Measurements from ENCODE around the gene VWA5B1.
"Not testable (repeated sequence)": the region's sequence is repeated elsewhere in the genome, so short reads cannot be mapped to it uniquely, and the experiment has no call there.

The VWA5B1 gene, protein sequence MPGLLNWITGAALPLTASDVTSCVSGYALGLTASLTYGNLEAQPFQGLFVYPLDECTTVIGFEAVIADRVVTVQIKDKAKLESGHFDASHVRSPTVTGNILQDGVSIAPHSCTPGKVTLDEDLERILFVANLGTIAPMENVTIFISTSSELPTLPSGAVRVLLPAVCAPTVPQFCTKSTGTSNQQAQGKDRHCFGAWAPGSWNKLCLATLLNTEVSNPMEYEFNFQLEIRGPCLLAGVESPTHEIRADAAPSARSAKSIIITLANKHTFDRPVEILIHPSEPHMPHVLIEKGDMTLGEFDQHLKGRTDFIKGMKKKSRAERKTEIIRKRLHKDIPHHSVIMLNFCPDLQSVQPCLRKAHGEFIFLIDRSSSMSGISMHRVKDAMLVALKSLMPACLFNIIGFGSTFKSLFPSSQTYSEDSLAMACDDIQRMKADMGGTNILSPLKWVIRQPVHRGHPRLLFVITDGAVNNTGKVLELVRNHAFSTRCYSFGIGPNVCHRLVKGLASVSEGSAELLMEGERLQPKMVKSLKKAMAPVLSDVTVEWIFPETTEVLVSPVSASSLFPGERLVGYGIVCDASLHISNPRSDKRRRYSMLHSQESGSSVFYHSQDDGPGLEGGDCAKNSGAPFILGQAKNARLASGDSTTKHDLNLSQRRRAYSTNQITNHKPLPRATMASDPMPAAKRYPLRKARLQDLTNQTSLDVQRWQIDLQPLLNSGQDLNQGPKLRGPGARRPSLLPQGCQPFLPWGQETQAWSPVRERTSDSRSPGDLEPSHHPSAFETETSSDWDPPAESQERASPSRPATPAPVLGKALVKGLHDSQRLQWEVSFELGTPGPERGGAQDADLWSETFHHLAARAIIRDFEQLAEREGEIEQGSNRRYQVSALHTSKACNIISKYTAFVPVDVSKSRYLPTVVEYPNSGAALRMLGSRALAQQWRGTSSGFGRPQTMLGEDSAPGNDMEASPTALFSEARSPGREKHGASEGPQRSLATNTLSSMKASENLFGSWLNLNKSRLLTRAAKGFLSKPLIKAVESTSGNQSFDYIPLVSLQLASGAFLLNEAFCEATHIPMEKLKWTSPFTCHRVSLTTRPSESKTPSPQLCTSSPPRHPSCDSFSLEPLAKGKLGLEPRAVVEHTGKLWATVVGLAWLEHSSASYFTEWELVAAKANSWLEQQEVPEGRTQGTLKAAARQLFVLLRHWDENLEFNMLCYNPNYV

DNA sequence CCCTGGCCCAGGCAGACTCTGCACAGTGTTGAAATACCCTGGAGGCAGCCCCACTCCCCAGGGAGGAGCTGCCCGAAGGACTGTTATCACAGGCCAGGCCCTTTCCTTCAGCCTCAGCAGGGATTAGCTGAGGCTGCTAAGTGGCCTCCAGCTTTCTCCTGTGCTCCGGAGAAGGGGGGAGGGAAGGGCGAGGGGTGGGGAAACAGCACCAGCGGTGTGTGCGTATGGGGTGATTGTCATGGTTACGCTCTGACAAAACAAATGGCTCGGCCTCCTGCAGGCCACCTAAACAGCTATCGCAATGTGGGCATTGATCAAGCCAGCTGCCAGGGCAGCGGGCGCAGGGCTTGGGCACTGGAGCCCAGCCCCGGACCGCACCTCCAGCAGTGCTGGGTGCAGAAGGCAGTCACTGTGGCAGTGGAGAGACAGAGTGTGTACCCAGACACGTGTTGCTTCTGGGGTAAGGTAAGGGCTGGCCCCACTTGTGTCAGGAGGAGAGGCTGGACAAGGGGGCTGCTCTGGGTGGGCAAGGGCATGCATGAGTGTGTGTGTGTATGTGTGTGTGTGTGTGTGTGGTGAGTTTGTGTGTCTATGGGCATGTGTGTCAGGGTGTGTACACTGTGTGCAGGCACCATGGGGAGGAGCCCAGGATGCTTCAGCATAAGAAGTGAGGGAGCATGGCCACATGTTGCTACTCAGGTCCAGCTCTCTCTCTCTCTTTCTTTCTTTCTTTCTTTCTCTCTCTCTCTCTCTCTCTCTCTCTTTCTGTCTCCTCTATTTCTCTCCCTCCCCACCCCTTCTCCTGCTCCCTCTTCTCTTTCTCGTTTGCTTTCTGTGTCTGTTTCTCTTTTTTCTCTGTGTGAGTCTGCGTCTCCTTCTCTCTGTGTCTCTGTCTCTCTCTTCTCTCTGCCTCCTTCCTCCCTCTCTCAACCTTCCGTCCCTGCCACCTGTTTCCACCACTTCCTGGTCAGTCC is at the start of gene VWA5B1:
TSS of gene VWA5B1 (plus strand) at position 252 of the 974 bp plus-strand sequence. CDS start 19,727 bp downstream, outside the sequence.
- no peak for DNase-seq

GRCh38 chr1:20242890-20243479 is 47.7 kb upstream of the VWA5B1 start:
- no peak for DNase-seq

GRCh38 chr1:20248971-20249612 is 41.6 kb upstream of the VWA5B1 start:
- no peak for DNase-seq

DNA sequence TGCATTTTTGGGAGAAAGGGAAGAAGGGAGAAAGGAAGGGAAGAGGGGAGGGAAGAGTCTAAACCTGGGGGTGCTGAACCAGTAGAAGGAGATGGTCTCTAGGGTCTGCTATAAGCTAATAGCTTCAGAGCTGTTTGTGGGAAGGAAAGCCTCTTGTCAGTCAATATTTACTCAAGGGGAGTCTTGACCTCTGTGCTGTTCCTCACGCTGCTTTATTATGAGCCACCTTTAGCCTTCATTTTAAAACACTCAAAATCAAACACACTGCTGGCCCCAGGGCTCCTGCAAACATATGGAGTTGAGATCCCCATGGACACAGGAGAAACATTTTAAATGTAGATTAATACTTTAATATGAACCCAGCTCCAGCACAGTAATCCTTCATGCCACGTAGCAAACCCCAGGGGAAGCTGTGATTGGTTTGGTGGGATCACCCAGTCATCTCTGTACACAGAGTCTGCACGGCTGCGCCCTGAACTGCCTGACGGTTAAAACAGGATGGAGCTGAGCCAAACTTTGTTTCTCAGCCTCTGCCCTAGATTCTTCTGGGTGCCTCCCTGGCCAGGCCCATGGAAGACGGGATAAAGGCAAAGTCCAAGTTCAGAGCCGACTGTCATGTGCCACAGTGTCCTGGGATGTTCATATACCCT is 40.2 kb upstream of the VWA5B1 start:
- peak; percentile 33 for DNase-seq

DNA sequence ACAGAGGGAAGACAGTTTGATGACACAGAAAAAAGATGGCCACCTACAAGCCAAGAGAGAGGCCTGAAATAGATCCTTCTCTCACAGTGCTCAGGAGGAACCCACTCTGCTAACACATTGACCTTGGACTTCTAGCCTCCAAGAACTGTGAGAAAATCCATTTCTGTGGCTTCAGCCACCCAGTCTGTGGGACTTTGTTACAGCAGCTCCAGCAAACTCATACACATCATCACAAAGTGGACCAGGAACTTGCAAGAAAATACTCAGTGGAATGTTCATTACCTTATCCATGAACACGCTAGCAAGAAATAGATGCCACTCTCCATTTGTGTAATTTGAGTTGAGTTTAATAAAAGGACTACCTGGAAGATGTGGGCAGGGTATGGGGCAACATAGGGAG is 38.1 kb upstream of the VWA5B1 start:
- no peak for DNase-seq

DNA sequence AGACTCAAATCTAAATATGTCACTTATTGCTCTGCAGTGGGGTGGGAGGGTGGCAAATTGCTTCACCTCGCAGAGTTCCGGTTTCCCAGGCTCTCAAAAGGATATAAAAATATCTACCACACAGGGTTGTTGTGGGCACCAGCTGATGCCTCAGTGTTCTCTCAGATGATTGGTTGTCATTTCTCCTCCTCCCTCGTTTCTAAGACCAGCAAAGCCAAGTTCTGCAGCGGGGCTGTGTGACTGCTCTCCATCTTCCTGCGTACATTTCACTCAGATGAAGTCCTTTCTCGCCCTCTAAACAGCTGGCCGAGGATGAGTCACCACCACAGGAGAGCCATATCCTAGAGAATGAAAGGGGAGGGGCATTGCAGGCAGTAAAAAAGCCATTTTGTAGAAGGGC is 35.0 kb upstream of the VWA5B1 start:
- DNase-seq = peak; percentile 11

GRCh38 chr1:20259646-20260045 is 31.0 kb upstream of the VWA5B1 start:
- no peak for DNase-seq

GRCh38 chr1:20261095-20261494 is 29.6 kb upstream of the VWA5B1 start:
- DNase-seq = no peak

DNA sequence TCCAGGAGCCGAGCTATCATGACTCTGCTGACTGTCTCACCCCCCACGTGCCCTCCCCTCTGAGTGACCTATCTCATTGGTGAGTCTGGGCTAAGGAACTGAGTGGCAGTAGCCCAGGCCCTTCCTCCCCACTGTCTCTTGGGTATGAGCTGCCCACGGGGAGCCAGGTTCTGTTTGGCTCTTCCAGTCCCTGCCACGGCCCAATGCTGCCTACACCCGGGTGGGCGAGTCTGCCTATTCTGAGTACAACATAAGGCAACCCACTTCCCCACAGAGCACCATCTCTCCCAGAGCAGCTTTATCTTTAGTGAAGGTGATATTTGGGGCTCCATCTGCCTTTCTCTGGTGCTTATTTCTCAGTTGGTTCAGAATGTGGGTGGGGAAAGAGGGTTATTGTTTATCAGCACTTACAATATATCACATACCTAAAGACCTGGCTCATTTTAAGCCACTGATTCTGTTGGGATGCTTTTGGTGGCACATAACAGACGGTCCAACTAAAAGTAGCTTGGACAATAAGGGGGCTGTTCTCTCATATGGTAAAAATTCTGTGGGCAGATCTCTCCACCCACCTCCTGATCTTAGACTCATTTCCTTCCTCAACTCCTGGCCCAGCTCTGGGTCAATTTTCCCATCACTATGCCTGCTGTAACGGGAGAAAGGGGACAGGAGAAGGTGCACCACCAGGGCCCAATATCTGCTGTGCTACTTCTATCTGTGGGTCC is 27.7 kb upstream of the VWA5B1 start:
- DNase-seq = no peak

DNA sequence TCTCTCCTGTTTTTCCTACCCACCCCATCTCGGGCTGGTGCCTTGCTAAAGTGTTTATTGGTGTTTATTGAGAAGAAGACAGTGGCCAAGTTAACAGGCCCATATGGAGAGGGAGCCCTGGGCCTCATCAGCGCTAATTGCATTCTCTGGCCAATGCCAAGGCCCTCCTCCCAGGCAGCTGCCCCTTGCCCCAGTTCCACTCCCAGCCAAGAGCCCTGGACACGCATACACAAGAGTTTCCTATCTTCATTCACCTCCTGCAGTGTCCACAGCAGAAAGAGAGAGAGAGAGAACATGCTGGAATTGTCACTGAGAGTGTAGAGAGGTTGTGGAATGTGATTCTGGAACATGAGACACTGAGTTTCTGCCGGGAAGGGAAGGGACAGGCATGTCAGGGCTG is 25.4 kb upstream of the VWA5B1 start:
- no peak for DNase-seq

- no peak for DNase-seq
These were observed 24.5 kb upstream of the VWA5B1 start for GRCh38 chr1:20266141-20266540.

- DNase-seq = no peak
These were observed 24.0 kb upstream of the VWA5B1 start for GRCh38 chr1:20266642-20267041.

DNA sequence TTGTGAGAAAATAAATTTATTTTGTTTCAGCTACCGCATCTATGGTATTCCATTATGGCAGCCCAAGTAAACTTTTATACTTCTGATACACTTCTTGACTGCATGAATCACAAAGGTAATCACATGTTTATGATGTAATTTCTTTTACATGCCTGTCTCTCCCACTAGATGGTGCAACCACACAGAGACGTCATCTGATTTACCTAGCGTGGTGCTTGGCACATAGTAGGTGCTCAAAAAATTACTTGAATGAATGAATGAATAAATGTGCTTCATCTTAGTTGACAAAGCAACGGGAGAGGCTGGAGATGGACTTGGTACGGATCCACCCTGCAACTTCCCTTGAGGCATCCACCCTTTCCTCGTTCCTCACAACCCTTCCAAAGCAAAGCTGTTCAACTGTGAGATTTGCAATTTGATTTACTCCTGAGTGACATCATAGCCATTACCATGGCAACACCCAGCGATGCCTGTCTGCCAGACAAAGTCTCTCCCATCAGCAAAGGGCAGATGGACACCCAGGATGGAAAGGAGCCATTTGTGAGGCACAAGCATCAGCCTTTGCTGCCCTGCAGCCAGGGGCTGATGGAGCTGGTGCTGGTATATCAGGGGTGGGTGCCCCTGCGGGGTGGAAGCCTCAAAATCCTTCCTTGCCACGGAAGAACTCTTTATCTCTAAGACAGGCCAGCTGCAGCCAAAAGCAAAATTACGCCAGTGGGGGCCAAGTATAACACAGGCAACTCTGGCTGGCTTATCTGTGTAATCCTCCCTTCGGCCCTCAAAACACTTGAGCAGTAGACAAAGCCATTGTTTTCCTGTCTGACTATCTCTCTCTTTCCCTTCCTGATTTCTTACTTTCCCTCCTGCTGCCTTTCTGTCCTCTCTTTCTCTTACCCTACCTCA is 18.9 kb upstream of the VWA5B1 start:
- DNase-seq = no peak

DNA sequence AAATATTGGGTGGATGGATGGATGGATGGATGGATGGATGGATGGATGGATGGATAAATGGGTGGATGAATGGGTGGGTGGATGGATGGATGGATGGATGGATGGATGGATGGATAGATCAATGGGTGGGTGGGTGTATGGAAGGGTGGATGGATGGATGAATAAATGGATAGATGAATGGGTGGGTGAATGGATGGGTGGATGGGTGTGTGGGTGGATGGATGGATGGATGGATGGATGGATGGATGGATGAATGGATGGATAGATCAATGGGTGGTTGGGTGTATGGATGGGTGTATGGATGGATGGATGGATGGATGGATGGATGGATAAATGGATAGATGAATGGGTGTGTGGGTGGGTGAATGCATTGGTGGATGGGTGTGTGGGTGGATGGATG is 17.0 kb upstream of the VWA5B1 start:
- DNase-seq = not testable (repeated sequence)

DNA sequence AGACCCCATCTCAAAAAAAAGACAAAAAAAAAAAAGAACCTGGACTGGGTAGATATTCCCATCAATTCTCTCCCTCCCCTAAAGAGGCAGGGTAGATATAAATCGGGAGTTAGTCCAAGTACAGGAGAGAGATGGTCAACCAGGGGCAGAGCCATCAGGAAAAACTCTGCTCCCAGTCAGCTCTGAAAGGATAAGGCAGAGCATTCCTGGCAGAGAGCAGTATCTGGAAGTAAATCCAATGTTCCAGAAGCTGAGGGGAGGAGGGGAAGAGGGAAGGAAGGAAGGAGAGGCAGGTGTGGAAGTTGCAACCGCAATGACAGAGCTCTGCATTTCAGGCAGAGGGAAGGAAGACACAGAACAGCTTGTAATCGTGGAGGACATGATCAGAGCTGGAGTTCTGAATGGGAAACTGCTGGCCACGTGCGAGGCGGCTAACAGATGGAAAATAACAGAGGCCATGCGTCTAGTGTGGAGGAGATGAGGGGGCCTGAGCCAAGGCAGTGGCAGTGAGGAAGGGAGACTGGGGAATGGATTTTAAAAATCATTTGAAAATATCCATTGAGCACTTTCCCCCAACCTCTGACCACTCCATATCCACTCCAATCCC is 15.3 kb upstream of the VWA5B1 start:
- DNase-seq = no peak

DNA sequence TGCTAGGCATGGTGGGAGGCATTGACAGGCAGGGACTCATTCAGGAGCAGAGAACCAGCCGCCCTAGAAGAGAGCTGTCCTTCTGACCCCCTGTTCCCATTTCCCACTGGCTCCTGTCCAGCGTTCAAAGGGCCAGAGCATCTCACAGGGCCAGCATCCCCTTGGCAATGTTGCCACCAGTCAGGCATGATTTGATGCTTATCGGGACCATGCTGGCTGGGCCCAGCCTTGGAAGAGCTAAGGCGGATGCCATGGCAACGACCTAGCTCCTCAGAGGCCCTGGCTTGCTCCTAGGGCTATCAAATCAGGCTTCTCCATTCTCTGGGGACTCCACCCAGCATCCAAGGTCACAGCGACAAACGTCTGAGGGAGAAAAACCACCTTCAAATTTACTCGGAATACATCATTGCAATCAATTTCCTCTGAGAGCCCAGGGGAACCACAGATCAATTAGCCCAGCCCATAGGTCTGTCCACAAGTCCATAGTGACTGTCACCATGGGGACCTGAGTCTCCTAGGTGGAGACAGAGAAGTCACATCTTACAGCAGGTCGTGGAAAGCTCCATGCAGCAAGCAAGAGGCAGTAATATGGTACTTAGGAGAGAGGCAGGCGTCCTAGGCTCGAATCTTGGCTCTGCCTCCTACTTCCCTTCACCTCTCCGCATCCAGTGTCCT is 14.1 kb upstream of the VWA5B1 start:
- no peak for DNase-seq

- DNase-seq = no peak
These were observed 12.0 kb upstream of the VWA5B1 start for GRCh38 chr1:20278692-20279130.

- no peak for DNase-seq
These were observed 11.2 kb upstream of the VWA5B1 start for GRCh38 chr1:20279509-20279908.

Data from SHP77 treated with DMSO at 0.1 percent for 48 hours (cell line).